TTC549 (cell line): ENCODE measurements around the gene DISC1.
"Not testable (repeated sequence)": the region's sequence is repeated elsewhere in the genome, so short reads cannot be mapped to it uniquely, and the experiment has no call there.

Experiments
- FAIRE-seq: peaks from 2 replicates; lab custom pipeline; 2012; peaks lifted over from hg19 to GRCh38; lab: Jason Lieb, UNC

The DISC1 gene

GRCh38 chr1:231964961-231965360 is 338.4 kb downstream of the DISC1 start:
- FAIRE-seq = no peak

GRCh38 chr1:231965615-231966014 is 339.0 kb downstream of the DISC1 start:
- FAIRE-seq = no peak

GRCh38 chr1:231966983-231967382 is 340.4 kb downstream of the DISC1 start:
- FAIRE-seq = no peak

- FAIRE-seq = no peak
Observed at GRCh38 chr1:231969076-231969475, 342.5 kb downstream of the DISC1 start.

- not testable (repeated sequence) for FAIRE-seq
Observed at GRCh38 chr1:231969761-231970160, 343.2 kb downstream of the DISC1 start.

GRCh38 chr1:231970684-231971083 is 344.1 kb downstream of the DISC1 start:
- no peak for FAIRE-seq

GRCh38 chr1:231971397-231972110 is 345.0 kb downstream of the DISC1 start:
- no peak for FAIRE-seq

GRCh38 chr1:231972111-231972445 is 345.5 kb downstream of the DISC1 start:
- no peak for FAIRE-seq

GRCh38 chr1:231973830-231974229 is 347.2 kb downstream of the DISC1 start:
- FAIRE-seq = no peak

GRCh38 chr1:231976231-231976630 is 349.6 kb downstream of the DISC1 start:
- FAIRE-seq = no peak

- no peak for FAIRE-seq
Observed at GRCh38 chr1:231981675-231982074, 355.1 kb downstream of the DISC1 start.

- FAIRE-seq = no peak
Observed at GRCh38 chr1:231982871-231983587, 356.4 kb downstream of the DISC1 start.

GRCh38 chr1:231983588-231984193 is 357.1 kb downstream of the DISC1 start:
- no peak for FAIRE-seq

GRCh38 chr1:231985296-231986023 is 358.9 kb downstream of the DISC1 start:
- no peak for FAIRE-seq

GRCh38 chr1:231986631-231987336 is 360.2 kb downstream of the DISC1 start:
- FAIRE-seq = no peak

- no peak for FAIRE-seq
Observed at GRCh38 chr1:231990388-231990787, 363.8 kb downstream of the DISC1 start.

- no peak for FAIRE-seq
Observed at GRCh38 chr1:231991231-231991630, 364.6 kb downstream of the DISC1 start.

GRCh38 chr1:231993968-231994455 is 367.4 kb downstream of the DISC1 start:
- no peak for FAIRE-seq

GRCh38 chr1:231998791-231999190 is 372.2 kb downstream of the DISC1 start:
- FAIRE-seq = peak; percentile 45

GRCh38 chr1:232005300-232005699 is 378.7 kb downstream of the DISC1 start:
- no peak for FAIRE-seq

- no peak for FAIRE-seq
Observed at GRCh38 chr1:232009741-232010140, 383.2 kb downstream of the DISC1 start.

GRCh38 chr1:232011961-232012360 is 385.4 kb downstream of the DISC1 start:
- no peak for FAIRE-seq
